T1000 (cell line): ENCODE data around the gene BMAL1.

Experiments used
- DNase-seq: peaks from one replicate; lab custom pipeline; 2025; ENCODE audit warnings: mixed read lengths; lab: John Stamatoyannopoulos, UW

The BMAL1 gene

DNA sequence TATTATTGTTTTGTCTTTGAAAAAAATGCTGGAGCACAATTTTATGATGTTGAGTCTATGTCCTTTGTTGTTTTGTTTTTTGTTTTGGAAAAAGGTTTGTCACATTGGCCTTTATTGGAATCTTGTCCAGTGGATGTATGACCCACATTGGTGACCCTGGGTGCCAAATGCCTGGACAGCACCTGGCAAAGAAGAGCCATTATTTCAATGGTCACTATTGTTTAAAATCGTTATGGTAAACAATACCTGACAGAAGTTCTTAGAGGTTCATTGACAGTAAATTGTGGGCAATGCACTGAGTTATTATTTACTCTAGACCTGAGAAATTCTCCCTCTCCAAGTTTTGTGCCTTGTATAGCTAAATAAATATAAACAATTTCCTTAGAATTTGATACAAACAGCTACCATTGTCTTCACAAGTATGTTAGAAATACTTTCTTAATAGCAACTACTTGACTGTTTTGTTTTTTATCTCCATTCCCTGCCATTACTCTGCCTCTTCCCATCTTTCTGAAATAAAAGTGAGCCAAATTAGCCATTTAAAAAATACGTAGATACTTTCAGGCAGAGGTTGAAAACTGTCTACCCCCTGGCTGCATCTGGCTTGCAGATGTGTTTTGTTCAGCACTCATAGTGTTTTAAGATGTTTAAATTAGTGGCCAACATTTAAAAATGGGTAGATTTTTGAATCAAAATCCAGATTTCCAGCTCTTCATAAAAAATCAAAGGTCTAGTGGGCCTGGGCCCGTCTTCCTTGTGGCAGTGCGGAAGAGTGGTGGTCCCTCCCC lies 39.9 kb downstream of the BMAL1 start:
- DNase-seq = no peak

DNA sequence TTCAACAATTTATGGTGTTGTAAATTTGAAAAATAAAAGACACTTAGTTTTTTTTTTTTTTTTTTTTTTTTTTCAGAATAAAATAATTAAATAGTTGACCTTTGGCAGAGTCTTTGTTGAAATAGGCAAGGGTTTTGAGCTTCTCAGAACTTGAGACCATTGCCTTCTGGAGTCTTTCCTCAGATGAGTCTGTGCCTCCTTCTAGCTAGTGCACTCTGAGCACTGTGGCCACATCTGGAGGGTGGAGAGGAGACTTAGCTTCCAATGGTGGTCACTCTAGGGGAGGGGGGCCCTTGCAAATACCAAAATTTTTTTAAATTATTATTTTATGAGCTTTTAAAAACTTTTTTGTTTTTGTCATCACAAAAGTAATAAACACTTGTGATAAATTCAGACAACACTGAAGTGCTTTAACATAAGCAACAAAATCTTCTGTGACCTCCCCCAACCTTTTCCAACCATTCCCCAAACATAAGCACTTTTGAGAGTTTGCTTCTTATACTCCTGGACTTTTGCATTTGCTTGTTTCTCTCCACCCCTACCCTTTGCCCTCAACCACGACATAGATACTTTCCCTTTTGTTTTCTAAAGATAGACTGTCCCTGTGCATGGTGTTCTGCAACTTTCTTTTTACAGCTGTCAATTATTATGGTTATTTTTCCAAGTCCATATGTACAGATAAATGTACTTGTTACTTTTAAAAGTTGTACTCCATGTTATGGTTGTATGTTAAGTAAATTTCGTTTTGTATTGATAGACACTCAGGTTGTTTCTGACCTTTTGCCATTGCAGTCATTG lies 41.1 kb downstream of the BMAL1 start:
- DNase-seq = no peak

DNA sequence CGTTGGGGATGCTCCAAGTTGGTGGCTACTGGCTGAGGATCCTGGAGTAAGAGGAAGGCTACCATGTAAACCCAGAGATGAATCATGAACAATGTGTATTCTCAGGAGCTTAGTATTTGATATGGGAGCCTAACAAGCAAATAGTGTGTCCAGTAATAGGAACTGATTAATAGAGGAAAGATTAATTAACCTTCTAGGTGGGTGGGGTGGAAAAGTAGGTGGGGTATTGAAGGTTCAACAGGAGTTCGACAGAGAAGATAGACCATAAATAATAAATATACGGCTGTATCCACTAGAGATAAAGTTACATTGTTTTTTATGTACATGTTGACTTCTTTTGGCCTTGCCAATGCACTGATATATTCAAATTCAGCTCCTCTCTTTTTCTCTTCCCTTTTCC lies 43.1 kb downstream of the BMAL1 start:
- no peak for DNase-seq

GRCh38 chr11:13321431-13321830 lies 43.8 kb downstream of the BMAL1 start:
- no peak for DNase-seq

- DNase-seq = no peak
Measured at GRCh38 chr11:13324141-13324540, 46.6 kb downstream of the BMAL1 start.

- DNase-seq = no peak
Measured at GRCh38 chr11:13324709-13325108, 47.1 kb downstream of the BMAL1 start.

DNA sequence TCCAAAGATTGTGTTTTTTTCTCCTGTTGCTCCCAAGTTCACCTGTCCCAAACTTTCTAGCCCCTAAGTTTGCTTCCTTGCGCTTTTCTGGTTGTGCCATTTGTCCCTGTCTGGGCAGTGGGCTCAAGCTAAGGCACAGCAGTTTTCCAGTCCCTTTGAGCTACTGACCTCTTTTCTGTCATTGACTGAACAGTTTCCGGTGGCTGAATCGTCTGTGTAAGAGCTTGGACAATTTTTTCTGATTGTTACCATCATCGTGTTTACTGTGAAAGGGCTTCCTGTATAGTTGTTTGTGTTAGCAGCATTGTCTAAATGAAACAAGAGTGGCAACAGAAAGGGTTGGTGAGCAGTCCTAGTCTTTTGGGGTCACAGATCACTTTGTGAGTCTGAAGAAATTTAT lies 49.8 kb downstream of the BMAL1 start:
- no peak for DNase-seq

- no peak for DNase-seq
Measured at GRCh38 chr11:13328286-13328685, 50.7 kb downstream of the BMAL1 start.

GRCh38 chr11:13329670-13330356 lies 52.2 kb downstream of the BMAL1 start:
- DNase-seq = no peak

DNA sequence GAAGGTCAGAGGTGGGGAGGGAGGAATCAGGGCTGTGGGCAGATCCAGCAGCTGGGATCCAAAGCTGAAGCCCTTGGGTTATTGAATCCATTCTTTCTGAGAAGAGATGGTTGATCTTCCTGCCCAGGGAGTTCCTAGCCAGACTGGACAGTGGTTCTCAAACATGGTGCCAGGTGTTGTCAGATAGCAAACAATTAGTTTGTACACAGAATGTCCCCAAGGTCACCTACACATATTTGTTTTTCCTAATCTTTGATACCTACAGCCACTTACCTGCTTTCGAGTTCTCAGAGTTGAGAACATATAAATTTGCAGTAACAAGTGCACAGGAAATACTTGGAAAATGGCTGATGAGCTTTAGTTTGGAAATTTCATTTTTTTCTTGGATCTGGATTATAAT lies 54.5 kb downstream of the BMAL1 start:
- DNase-seq = no peak

GRCh38 chr11:13333456-13333957 lies 55.9 kb downstream of the BMAL1 start:
- no peak for DNase-seq

- no peak for DNase-seq
Measured at GRCh38 chr11:13334034-13334786, 56.6 kb downstream of the BMAL1 start.

GRCh38 chr11:13335319-13335718 lies 57.7 kb downstream of the BMAL1 start:
- no peak for DNase-seq

DNA sequence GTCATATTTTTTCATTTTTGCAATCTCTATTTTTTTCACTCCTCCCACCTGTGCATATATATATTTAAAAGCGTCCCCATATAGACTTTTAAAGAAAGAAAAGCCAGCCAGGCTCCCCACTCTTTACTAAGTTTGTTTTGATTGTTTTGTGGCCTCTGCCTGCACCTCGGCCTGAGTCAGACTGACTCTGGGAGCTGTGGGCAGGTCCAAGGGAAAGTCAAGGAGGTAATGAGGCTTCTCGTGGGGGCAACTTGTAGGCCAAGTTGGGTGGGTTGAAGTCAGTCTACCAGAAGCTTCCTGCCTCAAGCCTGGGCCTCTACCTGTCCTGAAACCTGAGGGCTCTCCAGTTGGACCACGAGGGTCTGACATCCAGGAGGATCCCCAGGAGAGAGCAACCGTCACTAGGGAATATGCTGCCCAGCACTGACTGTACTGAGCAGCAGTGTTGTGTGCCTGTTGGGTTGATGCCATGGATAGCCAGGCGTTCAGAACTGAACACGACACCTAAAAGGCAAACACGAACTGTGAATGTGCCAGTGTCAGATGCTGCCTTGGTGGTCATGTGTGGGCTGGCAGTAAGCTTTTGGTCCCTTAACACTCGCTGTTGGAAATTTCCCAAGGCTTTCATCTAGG lies 58.8 kb downstream of the BMAL1 start:
- no peak for DNase-seq

DNA sequence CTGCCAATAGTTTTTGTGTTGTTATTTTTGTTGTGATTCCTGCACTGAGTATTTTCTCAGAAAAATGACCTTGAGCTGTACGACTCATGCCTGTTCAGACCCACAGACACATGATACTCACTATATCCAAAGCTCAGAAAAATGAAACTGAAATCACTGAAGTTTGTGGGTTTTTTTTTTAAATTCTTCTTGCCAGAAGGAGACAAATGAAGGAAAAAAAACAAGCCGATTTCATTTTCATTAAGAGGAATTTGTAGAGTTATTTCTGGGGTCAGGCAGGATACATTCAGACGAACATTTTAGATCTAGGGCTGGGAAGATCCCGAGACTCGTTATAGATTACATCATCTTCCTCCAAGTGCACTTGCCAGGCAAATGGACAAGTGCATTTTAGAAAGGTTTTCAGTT lies 60.4 kb downstream of the BMAL1 start:
- DNase-seq = no peak

DNA sequence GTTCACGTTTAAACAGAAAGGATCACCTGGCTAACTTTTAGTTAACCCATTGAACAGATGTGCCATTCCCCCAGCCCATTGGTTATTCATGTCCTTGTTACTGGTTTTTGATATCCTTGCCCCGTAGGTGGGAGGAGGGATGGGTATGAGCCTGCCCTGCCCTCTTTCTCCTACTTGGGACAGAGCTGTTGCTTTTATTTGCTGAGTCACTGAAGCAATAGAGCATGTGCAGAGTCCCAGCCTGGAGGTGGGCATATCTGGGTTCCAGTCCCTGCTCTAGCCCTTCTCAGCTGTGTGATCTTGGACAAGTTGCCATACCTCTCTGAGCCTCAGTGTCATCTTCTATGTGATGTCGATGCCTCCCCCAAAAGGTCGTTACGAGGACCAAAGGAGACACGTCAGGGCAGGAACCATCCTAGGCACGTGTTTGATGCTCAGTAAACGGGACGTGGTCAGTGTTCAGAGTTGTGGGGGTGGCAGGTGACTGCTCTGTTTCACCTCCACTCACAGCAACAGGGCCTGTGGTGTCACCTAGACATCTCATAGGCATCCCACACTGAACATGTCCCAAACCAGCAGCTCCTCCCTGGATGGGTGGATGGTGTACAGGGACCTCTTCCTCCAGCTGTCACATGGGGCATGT lies 61.0 kb downstream of the BMAL1 start:
- DNase-seq = no peak

- no peak for DNase-seq
Measured at GRCh38 chr11:13339195-13340153, 61.9 kb downstream of the BMAL1 start.

DNA sequence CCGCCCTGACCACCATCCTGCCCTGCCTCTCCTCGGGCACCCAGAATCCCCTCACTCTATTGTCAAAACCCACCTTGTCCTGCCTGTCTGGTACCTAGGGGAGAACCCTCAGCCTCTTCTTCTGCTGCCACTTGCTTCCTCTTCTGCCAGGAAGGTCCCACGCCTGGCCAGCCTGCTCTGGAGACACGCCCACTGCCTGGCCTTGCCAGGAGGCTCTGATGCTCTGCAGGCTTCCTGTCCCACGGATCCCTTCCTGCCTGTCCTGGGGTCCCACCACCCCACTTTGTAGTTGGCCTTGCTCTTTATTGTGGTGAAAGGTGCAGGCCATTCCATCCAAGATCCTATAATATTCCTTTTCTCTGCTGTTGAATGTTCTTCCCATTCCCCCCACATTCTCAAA lies 63.4 kb downstream of the BMAL1 start:
- no peak for DNase-seq

GRCh38 chr11:13343067-13343466 lies 65.5 kb downstream of the BMAL1 start:
- DNase-seq = no peak
